GM19023 (cell line): ENCODE results near the gene KCNH2.
"Not testable (repeated sequence)": the region's sequence is repeated elsewhere in the genome, so short reads cannot be mapped to it uniquely, and the experiment has no call there.

Experiments used
- ATAC-seq: cut with Tn5 transposase; IDR thresholded peaks from one replicate; pipeline ENCODE4 v1.9.1; 2021; ENCODE audit warnings: mild to moderate bottlenecking, moderate library complexity; ENCODE audit not compliant: unreplicated experiment

Gene KCNH2

GRCh38 chr7:150978126-150978789, at the start of gene KCNH2:
Gene KCNH2, minus strand, starts transcription at chr7:150978321. Its CDS starts 408 bp downstream, at chr7:150977913.
- no peak for ATAC-seq

- peak; percentile 3 for ATAC-seq
Observed at GRCh38 chr7:151027728-151028130, 49.6 kb upstream of the KCNH2 start.

GRCh38 chr7:151026771-151027727, 48.9 kb upstream of the KCNH2 start:
- not testable (repeated sequence) for ATAC-seq

- no peak for ATAC-seq
Observed at GRCh38 chr7:151025924-151026671, 48.0 kb upstream of the KCNH2 start.

- no peak for ATAC-seq
Observed at GRCh38 chr7:151024435-151025056, 46.4 kb upstream of the KCNH2 start, which contains the start of gene ATG9B. Gene ATG9B, minus strand, starts transcription at chr7:151024494. Its CDS starts 71 bp downstream, at chr7:151024423.

- no peak for ATAC-seq
Observed at GRCh38 chr7:151023232-151023631, 45.1 kb upstream of the KCNH2 start.

GRCh38 chr7:151020231-151020630, 42.1 kb upstream of the KCNH2 start:
- no peak for ATAC-seq

- no peak for ATAC-seq
Observed at GRCh38 chr7:151019130-151019447, 41.0 kb upstream of the KCNH2 start.

GRCh38 chr7:151018421-151019129, 40.5 kb upstream of the KCNH2 start:
- ATAC-seq, result no peak

GRCh38 chr7:151017953-151018420, 39.9 kb upstream of the KCNH2 start:
- peak; percentile 71 for ATAC-seq

GRCh38 chr7:151017370-151017952, 39.3 kb upstream of the KCNH2 start:
- ATAC-seq, result no peak

- no peak for ATAC-seq
Observed at GRCh38 chr7:151016942-151017341, 38.8 kb upstream of the KCNH2 start.

- ATAC-seq, result no peak
Observed at GRCh38 chr7:151016505-151016904, 38.4 kb upstream of the KCNH2 start.

GRCh38 chr7:151015967-151016366, 37.8 kb upstream of the KCNH2 start:
- ATAC-seq, result no peak

GRCh38 chr7:151014950-151015349, 36.8 kb upstream of the KCNH2 start:
- no peak for ATAC-seq

GRCh38 chr7:151013733-151014497, 35.8 kb upstream of the KCNH2 start:
- peak; percentile 61 for ATAC-seq

- peak; percentile 1 for ATAC-seq
Observed at GRCh38 chr7:151013356-151013732, 35.2 kb upstream of the KCNH2 start.

GRCh38 chr7:151012911-151013347, 34.8 kb upstream of the KCNH2 start:
- ATAC-seq, result no peak
